AG04449 (cell line): Measurements from ENCODE around the gene FN3K.

Experiments used
- CTCF ChIA-PET: fragments of 350-600 bp; formaldehyde crosslinking; extraction: SDS; loops from one replicate; lab custom pipeline; 2021; ENCODE audit warnings: antibody characterized with exemption; lab: Yijun Ruan, JAX
- POLR2A ChIA-PET: fragments of 400-600, 350-600 bp; formaldehyde crosslinking; extraction: SDS; loops from one replicate; lab custom pipeline; 2020; ENCODE audit warnings: antibody characterized with exemption, inconsistent platforms; lab: Yijun Ruan, JAX
- DNase-seq: peaks from one replicate; pipeline ENCODE4 v3.0.0-alpha.2; 2010; ENCODE audit warnings: low read depth, low spot score
- H3K4me3 ChIP-seq: 2 replicates; pipeline ENCODE4 v1.5.1; 2011; ENCODE audit warnings: low read depth, mild to moderate bottlenecking, control low read depth, low read length
- TF ChIP-seq, protein P1 (sequence below): IDR thresholded peaks from one replicate; pipeline ENCODE4 v1.5.1; 2011; ENCODE audit warnings: mild to moderate bottlenecking, moderate library complexity, low read length, control low read depth, inconsistent platforms; ENCODE audit not compliant: insufficient read depth; ENCODE audit errors: missing control alignments

Gene FN3K

DNA sequence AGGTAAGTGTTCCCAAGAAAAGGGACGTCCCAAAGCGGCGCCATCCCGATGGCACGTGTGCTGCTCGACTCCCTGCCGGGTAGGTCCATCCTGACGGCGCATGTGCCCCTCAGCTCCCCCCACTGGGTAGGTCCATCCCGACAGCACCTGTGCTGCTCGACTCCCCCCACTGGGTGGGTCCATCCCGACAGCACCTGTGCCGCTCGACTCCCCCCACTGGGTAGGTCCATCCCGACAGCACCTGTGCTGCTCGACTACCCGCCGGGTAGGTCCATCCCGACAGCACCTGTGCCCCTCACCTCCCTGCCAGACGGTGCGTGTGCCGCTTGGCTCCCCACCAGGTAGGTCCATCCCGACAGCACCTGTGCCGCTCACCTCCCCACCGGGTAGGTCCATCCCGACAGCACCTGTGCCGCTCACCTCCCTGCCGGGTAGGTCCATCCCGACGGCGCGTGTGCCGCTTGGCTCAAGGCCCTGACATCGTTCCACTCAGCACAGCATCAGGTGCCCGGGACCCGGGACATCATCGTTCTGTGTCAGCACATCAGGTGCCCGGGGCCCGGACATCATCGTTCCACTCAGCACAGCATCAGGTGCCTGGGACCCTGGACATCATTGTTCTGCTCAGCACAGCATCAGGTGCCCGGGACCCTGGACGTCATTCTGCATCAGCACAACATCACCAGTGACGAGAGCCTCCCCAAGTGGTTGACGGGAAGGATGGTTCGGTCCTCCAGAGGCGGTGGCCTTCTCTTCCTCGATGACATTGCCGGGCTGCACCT, 5.7 kb upstream of the FN3K start:
- POLR2A ChIA-PET = no interaction called here
- H3K4me3 ChIP-seq = no peak overlapping the region
- CTCF ChIA-PET = no interaction called here
- TF ChIP-seq, protein P1, sequence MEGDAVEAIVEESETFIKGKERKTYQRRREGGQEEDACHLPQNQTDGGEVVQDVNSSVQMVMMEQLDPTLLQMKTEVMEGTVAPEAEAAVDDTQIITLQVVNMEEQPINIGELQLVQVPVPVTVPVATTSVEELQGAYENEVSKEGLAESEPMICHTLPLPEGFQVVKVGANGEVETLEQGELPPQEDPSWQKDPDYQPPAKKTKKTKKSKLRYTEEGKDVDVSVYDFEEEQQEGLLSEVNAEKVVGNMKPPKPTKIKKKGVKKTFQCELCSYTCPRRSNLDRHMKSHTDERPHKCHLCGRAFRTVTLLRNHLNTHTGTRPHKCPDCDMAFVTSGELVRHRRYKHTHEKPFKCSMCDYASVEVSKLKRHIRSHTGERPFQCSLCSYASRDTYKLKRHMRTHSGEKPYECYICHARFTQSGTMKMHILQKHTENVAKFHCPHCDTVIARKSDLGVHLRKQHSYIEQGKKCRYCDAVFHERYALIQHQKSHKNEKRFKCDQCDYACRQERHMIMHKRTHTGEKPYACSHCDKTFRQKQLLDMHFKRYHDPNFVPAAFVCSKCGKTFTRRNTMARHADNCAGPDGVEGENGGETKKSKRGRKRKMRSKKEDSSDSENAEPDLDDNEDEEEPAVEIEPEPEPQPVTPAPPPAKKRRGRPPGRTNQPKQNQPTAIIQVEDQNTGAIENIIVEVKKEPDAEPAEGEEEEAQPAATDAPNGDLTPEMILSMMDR = no peak
- no peak for DNase-seq

DNA sequence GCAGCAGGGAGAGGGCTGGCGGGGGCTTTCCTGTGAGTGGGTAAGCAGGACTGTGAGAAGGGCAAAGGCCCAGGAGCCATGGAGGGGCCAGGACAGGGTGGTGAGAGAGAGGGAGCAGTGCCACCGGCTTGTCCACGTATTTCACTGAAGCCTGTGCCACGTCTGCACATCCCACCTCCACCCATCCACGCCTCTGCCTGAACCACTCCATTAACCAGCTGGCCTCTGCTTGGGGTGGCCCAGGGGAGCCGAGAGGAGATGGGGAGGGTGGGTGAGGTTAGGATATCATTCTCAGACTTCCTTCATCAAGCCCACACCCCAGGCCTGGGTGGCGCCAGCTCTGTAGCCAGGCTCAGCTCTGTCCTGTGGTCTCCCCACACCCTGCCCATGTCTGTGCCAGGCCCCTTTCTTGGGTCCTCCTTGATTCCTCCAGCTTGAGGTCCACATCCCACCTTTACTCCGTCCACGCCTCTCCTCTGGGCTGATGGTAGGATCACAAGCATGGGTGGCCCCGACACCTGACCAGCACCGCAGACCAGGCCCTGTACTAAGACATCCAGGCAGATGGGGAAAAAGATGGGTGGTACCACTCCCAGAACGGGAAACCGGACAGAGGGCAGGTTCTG, 3.2 kb upstream of the FN3K start:
- POLR2A ChIA-PET = no interaction called here
- CTCF ChIA-PET = no interaction called here
- DNase-seq = no peak
- H3K4me3 ChIP-seq = no peak overlapping the region
- TF ChIP-seq, protein P1 = no peak

DNA sequence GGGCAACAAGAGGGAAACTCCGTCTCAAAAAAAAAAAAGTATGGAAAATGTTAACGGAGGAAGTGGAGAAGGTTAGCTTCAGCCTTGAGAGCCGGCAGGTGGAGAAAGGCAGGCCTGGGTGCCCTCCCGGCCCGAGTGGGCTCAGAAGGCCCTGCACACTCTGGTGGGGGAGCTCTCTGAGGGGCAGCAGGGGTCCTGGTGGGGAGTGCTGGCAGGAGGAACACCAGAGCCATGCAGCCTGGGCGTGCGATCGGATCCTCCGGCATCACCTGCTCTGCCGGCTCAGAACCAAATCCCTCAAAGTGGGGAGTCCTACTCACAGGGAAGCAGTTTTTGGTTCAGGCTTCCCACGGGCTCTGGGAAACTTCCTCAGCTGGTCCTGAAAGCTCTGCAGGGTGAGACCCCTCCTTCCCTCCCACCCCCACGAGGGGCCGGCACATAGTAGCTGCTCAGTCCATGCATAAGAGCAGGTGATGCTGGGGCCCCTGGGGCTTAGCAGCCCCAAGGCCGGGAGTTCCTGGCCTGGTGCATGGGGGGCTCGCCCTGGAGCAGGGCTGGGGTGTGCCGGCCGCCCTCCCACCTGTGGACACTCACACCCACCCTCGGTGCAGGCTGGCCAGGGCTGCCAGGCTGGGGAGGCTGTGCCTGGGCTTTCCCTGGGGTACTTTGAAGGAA, 1.2 kb downstream of the FN3K start:
- POLR2A ChIA-PET = no interaction called here
- no peak for DNase-seq

DNA sequence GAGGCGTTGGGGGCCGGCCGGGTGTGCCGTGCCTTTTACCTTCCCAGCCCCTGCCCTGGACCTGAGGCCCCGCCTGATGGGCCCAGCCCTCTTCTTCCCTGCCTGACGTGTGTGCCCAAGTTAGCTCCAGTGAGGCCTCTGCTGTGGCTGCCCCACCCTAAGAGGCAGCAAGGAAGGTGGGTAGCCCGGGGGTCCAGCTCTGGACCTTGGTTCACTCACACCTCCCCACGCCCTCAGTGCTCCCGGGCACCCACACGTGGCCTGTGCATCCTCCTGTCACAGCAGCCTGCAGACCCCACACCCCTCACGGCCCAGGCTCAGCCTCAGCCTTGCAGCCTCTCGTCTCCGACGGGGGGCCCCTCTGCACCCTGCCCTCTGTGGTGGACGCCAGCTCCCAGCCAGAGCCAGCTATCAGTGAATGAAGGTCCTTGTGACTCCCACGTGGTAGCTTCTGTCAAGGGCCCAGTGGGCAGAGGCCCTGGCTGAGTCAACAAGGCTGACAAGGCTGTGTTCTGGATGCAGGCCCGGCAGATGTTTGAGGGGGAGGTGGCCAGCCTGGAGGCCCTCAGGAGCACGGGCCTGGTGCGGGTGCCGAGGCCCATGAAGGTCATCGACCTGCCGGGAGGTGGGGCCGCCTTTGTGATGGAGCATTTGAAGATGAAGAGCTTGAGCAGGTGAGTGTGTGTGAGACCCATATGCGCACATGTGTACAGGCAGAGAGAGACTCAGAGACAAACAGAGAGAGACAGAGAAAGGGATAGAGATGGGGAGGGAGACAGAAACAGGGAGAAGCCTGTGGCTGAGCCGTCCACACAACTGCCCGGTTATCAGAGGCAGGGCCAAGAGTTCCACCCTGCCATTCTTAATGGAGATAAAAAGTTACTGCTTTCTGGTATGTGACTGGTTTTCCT, 2.8 kb downstream of the FN3K start:
- POLR2A ChIA-PET = no interaction called here
- CTCF ChIA-PET = interaction anchor here (0.8 kb wide), 1 partner anchor 37 kb away, joined by 3 read pairs; no protein-coding TSS in a partner anchor
- H3K4me3 ChIP-seq = no peak overlapping the region
- TF ChIP-seq, protein P1 = no peak
- DNase-seq = no peak

More for the DNA sequence above, 1.2 kb downstream of the FN3K start:
- no peak overlapping the region for H3K4me3 ChIP-seq
- CTCF ChIA-PET = no interaction called here
- TF ChIP-seq, protein P1 = no peak

DNA sequence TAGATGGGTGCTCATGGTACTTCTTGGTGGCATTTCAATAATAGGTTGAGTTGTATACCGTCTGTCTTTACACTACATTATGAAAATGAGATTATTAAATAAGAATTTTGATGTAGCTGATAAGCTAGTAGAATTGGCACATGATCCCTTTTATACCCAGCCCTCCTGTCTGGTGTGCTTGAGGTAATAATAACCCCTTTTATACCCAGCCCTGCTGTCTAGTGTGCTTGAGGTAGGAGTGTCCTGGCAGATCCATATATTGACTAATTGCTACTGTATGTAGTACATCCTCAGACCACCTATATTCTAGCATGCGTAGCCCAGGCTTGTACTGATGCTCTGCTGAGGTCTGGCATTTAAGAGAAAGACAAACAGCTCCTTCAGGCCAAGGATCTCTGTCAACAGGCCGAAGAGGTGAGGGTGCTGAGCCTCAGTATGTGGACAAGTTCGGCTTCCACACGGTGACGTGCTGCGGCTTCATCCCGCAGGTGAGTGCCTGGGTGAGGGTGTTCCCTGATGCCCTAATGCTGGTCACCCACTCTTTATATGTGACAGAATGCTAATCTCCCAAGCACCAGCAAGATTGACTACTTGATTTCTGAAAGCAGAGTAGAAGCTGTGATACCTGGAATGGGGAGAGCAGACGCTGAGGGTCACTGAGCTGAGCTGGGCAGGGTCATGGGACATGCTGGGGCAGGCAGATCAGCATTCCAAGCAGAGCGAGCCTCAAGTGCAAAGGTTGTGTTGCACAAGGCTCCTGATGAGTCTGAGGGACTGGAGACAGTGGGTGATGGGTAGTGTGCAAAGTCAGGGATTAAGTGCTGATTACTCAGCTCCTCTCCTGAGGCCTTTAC, 5.7 kb downstream of the FN3K start:
- ChIA-PET POLR2A (no interaction called here), CTCF (no interaction called here)
- DNase-seq = no peak
- no peak overlapping the region for H3K4me3 ChIP-seq
- TF ChIP-seq, protein P1 = no peak
